Stimulated activated CD4-positive, alpha-beta T cell treated with anti-CD3 and anti-CD28 coated beads, Interleukin-2, amount 100 ng/mL, for 24 hours (primary cell): ENCODE data around the gene TBC1D2.

ENCODE experiments used
- DNase-seq, 2 donors: peaks; one replicate each; pipeline ENCODE4 v3.0.0-alpha.2; 2020

TBC1D2 gene

GRCh38 chr9:98215271-98215670 lies 40.2 kb downstream of the TBC1D2 start:
- no peak for DNase-seq

- no peak for DNase-seq
Observed at GRCh38 chr9:98214811-98215210, 40.6 kb downstream of the TBC1D2 start.

GRCh38 chr9:98211260-98211659 lies 44.2 kb downstream of the TBC1D2 start:
- no peak for DNase-seq

- DNase-seq: no peak
Observed at GRCh38 chr9:98210435-98210834, 45.0 kb downstream of the TBC1D2 start.

- no peak for DNase-seq
Observed at GRCh38 chr9:98209530-98209929, 45.9 kb downstream of the TBC1D2 start.

GRCh38 chr9:98208635-98209034 lies 46.8 kb downstream of the TBC1D2 start:
- DNase-seq: no peak

- DNase-seq: no peak
Observed at GRCh38 chr9:98207606-98208005, 47.8 kb downstream of the TBC1D2 start.

GRCh38 chr9:98206754-98207153 lies 48.7 kb downstream of the TBC1D2 start:
- DNase-seq: no peak

- DNase-seq: no peak
Observed at GRCh38 chr9:98204692-98205091, 50.8 kb downstream of the TBC1D2 start.

- DNase-seq: no peak
Observed at GRCh38 chr9:98203153-98203552, 52.3 kb downstream of the TBC1D2 start.

- no peak for DNase-seq
Observed at GRCh38 chr9:98202252-98202651, 53.2 kb downstream of the TBC1D2 start.

- DNase-seq: no peak
Observed at GRCh38 chr9:98201749-98202148, 53.7 kb downstream of the TBC1D2 start.

GRCh38 chr9:98201102-98201501 lies 54.3 kb downstream of the TBC1D2 start:
- no peak for DNase-seq

GRCh38 chr9:98199388-98200033 lies 55.9 kb downstream of the TBC1D2 start:
- no peak for DNase-seq

GRCh38 chr9:98195671-98196070 lies 59.8 kb downstream of the TBC1D2 start:
- DNase-seq: no peak

GRCh38 chr9:98193336-98193944 lies 62.0 kb downstream of the TBC1D2 start:
- DNase-seq: no peak

- peak; percentile 72 to 82 for DNase-seq
Observed at GRCh38 chr9:98192503-98193335, 62.7 kb downstream of the TBC1D2 start, which contains the start of gene CORO2A. TSS of gene CORO2A (minus strand) at chr9:98192637. CDS start at chr9:98157660, 34,977 bp downstream.

GRCh38 chr9:98191671-98192502 lies 63.6 kb downstream of the TBC1D2 start:
- DNase-seq: peak; percentile 23 to 30

GRCh38 chr9:98191181-98191608 lies 64.3 kb downstream of the TBC1D2 start:
- no peak for DNase-seq

- DNase-seq: no peak
Observed at GRCh38 chr9:98190757-98191105, 64.7 kb downstream of the TBC1D2 start.

- no peak for DNase-seq
Observed at GRCh38 chr9:98189412-98189811, 66.0 kb downstream of the TBC1D2 start.

- no peak for DNase-seq
Observed at GRCh38 chr9:98187926-98188325, 67.5 kb downstream of the TBC1D2 start.

GRCh38 chr9:98186236-98186635 lies 69.2 kb downstream of the TBC1D2 start:
- no peak for DNase-seq
